PC-3 (cell line): ENCODE measurements around the gene LYZL6.

ENCODE experiments used
- EZH2 ChIP-seq: fragments of 300-600 bp; sonication (generic); IDR thresholded peaks from one replicate; pipeline ENCODE4 v1.6.1; 2017; ENCODE audit warnings: antibody characterized with exemption, mild to moderate bottlenecking, low read length; ENCODE audit not compliant: unreplicated experiment
- TF ChIP-seq, protein P1 (sequence below): fragments of 300-600 bp; sonication (generic); conservative IDR thresholded peaks from 2 replicates; pipeline ENCODE4 v1.5.1; 2017; ENCODE audit warnings: antibody characterized with exemption, low read depth, mild to moderate bottlenecking, low read length

DNA sequence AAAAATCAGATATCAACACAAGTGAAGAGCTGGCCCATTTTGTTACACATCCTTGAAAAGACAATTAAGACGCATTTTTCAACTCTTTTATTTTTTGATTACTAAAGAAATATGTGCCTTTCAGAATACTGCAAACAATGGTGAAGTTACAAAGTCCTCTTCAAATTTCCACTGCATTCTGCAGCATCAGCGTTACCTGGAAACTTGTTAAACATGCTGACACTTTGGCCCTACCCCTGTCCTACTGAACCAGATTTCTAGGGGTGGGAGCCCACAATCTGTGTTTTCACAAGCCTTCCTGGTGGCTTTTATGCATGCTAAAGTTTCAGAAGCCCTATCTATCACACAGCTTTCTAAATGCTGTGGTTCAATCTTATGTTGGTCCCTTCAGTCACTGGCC lies 47.6 kb upstream of the LYZL6 start:
- TF ChIP-seq, protein P1, sequence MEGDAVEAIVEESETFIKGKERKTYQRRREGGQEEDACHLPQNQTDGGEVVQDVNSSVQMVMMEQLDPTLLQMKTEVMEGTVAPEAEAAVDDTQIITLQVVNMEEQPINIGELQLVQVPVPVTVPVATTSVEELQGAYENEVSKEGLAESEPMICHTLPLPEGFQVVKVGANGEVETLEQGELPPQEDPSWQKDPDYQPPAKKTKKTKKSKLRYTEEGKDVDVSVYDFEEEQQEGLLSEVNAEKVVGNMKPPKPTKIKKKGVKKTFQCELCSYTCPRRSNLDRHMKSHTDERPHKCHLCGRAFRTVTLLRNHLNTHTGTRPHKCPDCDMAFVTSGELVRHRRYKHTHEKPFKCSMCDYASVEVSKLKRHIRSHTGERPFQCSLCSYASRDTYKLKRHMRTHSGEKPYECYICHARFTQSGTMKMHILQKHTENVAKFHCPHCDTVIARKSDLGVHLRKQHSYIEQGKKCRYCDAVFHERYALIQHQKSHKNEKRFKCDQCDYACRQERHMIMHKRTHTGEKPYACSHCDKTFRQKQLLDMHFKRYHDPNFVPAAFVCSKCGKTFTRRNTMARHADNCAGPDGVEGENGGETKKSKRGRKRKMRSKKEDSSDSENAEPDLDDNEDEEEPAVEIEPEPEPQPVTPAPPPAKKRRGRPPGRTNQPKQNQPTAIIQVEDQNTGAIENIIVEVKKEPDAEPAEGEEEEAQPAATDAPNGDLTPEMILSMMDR = no peak
- TF ChIP-seq EZH2 = no peak
